HEK293 (cell line): ENCODE results near the gene SGMS1.

Source experiments
- CTCF ChIA-PET: fragments of 350-600 bp; formaldehyde crosslinking; extraction: SDS; loops from one replicate; lab custom pipeline; 2021; ENCODE audit warnings: antibody characterized with exemption; lab: Yijun Ruan, JAX
- POLR2A ChIA-PET: fragments of 300-600 bp; formaldehyde crosslinking; extraction: SDS; loops from one replicate; lab custom pipeline; 2020; ENCODE audit warnings: antibody characterized with exemption, inconsistent platforms; lab: Yijun Ruan, JAX
- H3K27ac ChIP-seq: fragments of 200-500 bp; sonication (Bioruptor generic); 2 replicates; pipeline ENCODE4 v1.5.1; 2014; ENCODE audit warnings: low read depth, low read length, control low read depth, inconsistent platforms; ENCODE audit errors: extremely low read depth
- H3K36me3 ChIP-seq, 2 experiments: fragments of 200-500 bp in 1 of 2; sonication (Bioruptor generic) in 1 of 2; 1 replicate in 1 of 2; 2 replicates in 1 of 2; pipeline ENCODE4 v1.5.1; 2014 to 2017; ENCODE audit warnings: inconsistent platforms in 2 of 2, low read length in 2 of 2; ENCODE audit not compliant: control insufficient read depth in 2 of 2, insufficient read depth in 1 of 2
- H3K4me1 ChIP-seq: fragments of 200-500 bp; sonication (Bioruptor generic); 2 replicates; pipeline ENCODE4 v1.5.1; 2014; ENCODE audit warnings: mild to moderate bottlenecking, low read length, inconsistent platforms; ENCODE audit not compliant: control insufficient read depth, insufficient read depth
- H3K4me3 ChIP-seq: 2 replicates; pipeline ENCODE4 v1.5.1; 2011; ENCODE audit warnings: low read depth, mild to moderate bottlenecking, control low read depth, low read length, moderate library complexity
- H3K9me3 ChIP-seq: fragments of 200-500 bp; sonication (Bioruptor generic); 2 replicates; pipeline ENCODE4 v1.5.1; 2014; ENCODE audit warnings: low read depth, low read length, inconsistent platforms; ENCODE audit not compliant: control insufficient read depth, insufficient read depth
- KLF10 ChIP-seq: fragments of 450-650 bp; IDR thresholded peaks from 2 replicates; pipeline ENCODE4 v1.5.1; 2018; ENCODE audit warnings: missing biosample characterization, mild to moderate bottlenecking, missing genetic modification characterization
- ZBTB48 ChIP-seq: fragments of 450-650 bp; formaldehyde crosslinking; IDR thresholded peaks from 2 replicates; pipeline ENCODE4 v1.5.1; 2016; ENCODE audit warnings: missing biosample characterization, missing genetic modification characterization
- ZBTB7A ChIP-seq: fragments of 450-650 bp; formaldehyde crosslinking; IDR thresholded peaks from 2 replicates; pipeline ENCODE4 v1.5.1; 2016; ENCODE audit warnings: low read depth, missing biosample characterization, missing genetic modification characterization
- ZBTB8A ChIP-seq: fragments of 450-650 bp; formaldehyde crosslinking; IDR thresholded peaks from 2 replicates; pipeline ENCODE4 v1.5.1; 2016; ENCODE audit warnings: missing biosample characterization, missing genetic modification characterization
- ZEB2 ChIP-seq: fragments of 450-650 bp; formaldehyde crosslinking; IDR thresholded peaks from 2 replicates; pipeline ENCODE4 v1.5.1; 2016; ENCODE audit warnings: missing biosample characterization, missing genetic modification characterization
- ZNF140 ChIP-seq: fragments of 450-650 bp; formaldehyde crosslinking; IDR thresholded peaks from 2 replicates; pipeline ENCODE4 v1.5.1; 2016; ENCODE audit warnings: missing biosample characterization, missing genetic modification characterization
- ZNF146 ChIP-seq: fragments of 450-650 bp; formaldehyde crosslinking; IDR thresholded peaks from 2 replicates; pipeline ENCODE4 v1.5.1; 2016; ENCODE audit warnings: missing biosample characterization, missing genetic modification characterization
- ZNF223 ChIP-seq: fragments of 450-650 bp; formaldehyde crosslinking; IDR thresholded peaks from 2 replicates; pipeline ENCODE4 v1.5.1; 2016; ENCODE audit warnings: missing biosample characterization, missing genetic modification characterization
- ZNF248 ChIP-seq: fragments of 450-650 bp; formaldehyde crosslinking; IDR thresholded peaks from 2 replicates; pipeline ENCODE4 v1.5.1; 2017; ENCODE audit warnings: missing biosample characterization, missing genetic modification characterization
- ZNF391 ChIP-seq: fragments of 450-650 bp; formaldehyde crosslinking; IDR thresholded peaks from 2 replicates; pipeline ENCODE4 v1.5.1; 2016; ENCODE audit warnings: low read depth, missing biosample characterization, missing genetic modification characterization, borderline replicate concordance
- ZNF394 ChIP-seq: fragments of 450-650 bp; formaldehyde crosslinking; IDR thresholded peaks from 2 replicates; pipeline ENCODE4 v1.5.1; 2016; ENCODE audit warnings: missing biosample characterization, missing genetic modification characterization, mild to moderate bottlenecking, moderate library complexity, borderline replicate concordance
- ZNF404 ChIP-seq: fragments of 450-650 bp; formaldehyde crosslinking; IDR thresholded peaks from 2 replicates; pipeline ENCODE4 v1.5.1; 2017; ENCODE audit warnings: missing biosample characterization, missing genetic modification characterization
- ZNF624 ChIP-seq: fragments of 450-650 bp; formaldehyde crosslinking; IDR thresholded peaks from 2 replicates; pipeline ENCODE4 v1.5.1; 2017; ENCODE audit warnings: missing biosample characterization, missing genetic modification characterization
- ZNF660 ChIP-seq: fragments of 450-650 bp; IDR thresholded peaks from 2 replicates; pipeline ENCODE4 v1.5.1; 2018; ENCODE audit warnings: missing biosample characterization, mild to moderate bottlenecking, missing genetic modification characterization
- ZNF76 ChIP-seq: fragments of 450-650 bp; formaldehyde crosslinking; IDR thresholded peaks from 2 replicates; pipeline ENCODE4; 2016; ENCODE audit warnings: low read depth, missing biosample characterization, missing genetic modification characterization, borderline replicate concordance
- ZSCAN16 ChIP-seq: fragments of 450-650 bp; formaldehyde crosslinking; IDR thresholded peaks from 2 replicates; pipeline ENCODE4 v1.5.1; 2016; ENCODE audit warnings: missing biosample characterization, missing genetic modification characterization
- TF ChIP-seq, protein P1 (sequence below): fragments of 450-650 bp; formaldehyde crosslinking; IDR thresholded peaks from 2 replicates; pipeline ENCODE4 v1.5.1; 2016; ENCODE audit warnings: missing biosample characterization, missing genetic modification characterization
- TF ChIP-seq, protein P2 (sequence below): fragments of 450-650 bp; formaldehyde crosslinking; IDR thresholded peaks from 2 replicates; pipeline ENCODE4 v1.5.1; 2016; ENCODE audit warnings: missing biosample characterization, missing genetic modification characterization
- TF ChIP-seq, protein P3 (sequence below): sonication (generic); formaldehyde crosslinking; IDR thresholded peaks from 2 replicates; pipeline ENCODE4 v1.8.1; 2022; ENCODE audit warnings: mild to moderate bottlenecking, moderate library complexity, missing genetic modification reagents
- TF ChIP-seq, protein P4 (sequence below): fragments of 450-650 bp; formaldehyde crosslinking; optimal IDR thresholded peaks from 2 replicates; pipeline ENCODE3; 2016; ENCODE audit warnings: missing biosample characterization, mild to moderate bottlenecking, missing genetic modification characterization
- TF ChIP-seq, protein P5 (sequence below): fragments of 450-650 bp; formaldehyde crosslinking; IDR thresholded peaks from 2 replicates; pipeline ENCODE4 v1.5.1; 2016; ENCODE audit warnings: missing biosample characterization, missing genetic modification characterization
- TF ChIP-seq, protein P6 (sequence below): fragments of 450-650 bp; formaldehyde crosslinking; IDR thresholded peaks from 2 replicates; pipeline ENCODE4 v1.5.1; 2017; ENCODE audit warnings: missing biosample characterization, mild to moderate bottlenecking, missing genetic modification characterization, moderate library complexity

The SGMS1 gene

DNA sequence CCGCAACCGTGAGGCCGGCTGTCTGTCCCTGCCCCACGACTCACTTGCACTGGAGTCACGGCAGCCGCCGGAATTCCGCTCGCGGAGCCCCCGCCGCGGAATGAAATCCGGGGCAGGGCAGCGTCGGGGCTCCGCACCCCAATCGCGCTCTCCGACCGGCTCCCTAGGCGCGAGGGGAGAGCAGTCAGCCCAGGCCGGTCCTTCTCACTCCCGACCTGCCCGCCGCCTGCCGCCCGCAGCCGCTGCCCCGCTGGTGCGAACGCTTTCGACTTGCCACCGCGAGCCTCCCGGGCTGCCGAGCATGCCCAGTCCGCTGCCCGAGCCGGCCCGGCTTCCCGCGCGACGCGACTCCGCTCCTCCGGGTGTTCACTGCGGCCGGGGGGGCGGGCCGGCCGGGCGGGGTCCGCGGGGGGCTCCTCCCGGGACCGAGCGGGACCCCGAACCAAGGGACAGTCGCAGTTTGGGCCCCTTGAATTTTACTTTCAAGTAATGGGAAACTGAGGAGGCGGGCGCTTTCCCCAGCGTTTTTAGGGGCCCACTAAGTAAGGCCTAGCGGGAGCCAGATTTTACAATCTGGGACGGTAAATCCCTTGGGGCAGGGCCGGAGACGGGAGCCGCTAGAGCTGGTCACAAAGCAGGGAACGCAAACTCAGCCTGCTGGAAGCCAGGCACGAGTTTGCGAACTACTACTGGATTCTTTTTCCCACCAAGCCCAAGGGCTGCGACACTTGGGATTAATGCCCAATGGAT lies at the start of gene SGMS1:
SGMS1 (minus strand) TSS at position 294 of the 750 bp plus-strand sequence. CDS start 279,842 bp downstream, outside the sequence.
- peak within 1 kb of the TSS; percentile 90 for H3K4me3 ChIP-seq
- H3K36me3 ChIP-seq: peaks cover 0 to 4% of the 10 kb centered on the region in 2 experiments; a peak in 1 of 3 replicates
- H3K9me3 ChIP-seq: no peaks in the 10 kb centered on the region
- peak within 1 kb of the TSS; percentile 84 for H3K27ac ChIP-seq
- CTCF ChIA-PET: interaction anchor here (0.7 to 2.0 kb wide), 6 partner anchors 54 to 281 kb away, joined by 3 to 7 read pairs (median 4); no protein-coding TSS in a partner anchor
- H3K4me1 ChIP-seq: peaks cover 14% of the 10 kb centered on the region
- POLR2A ChIA-PET: interaction anchor here (0.6 to 1.5 kb wide), 13 partner anchors 14 to 276 kb away, joined by 3 to 11 read pairs (median 4); partner anchors contain the start of gene ASAH2B
- TF ChIP-seq ZBTB7A (tag by site-specific recombination) (peak; percentile 43; the same call in 1 of the 2 replicates), ZNF76 (tag by site-specific recombination) (peak; percentile 52; the same call in 1 of the 2 replicates), ZNF404 (no peak), ZNF624 (tag by site-specific recombination) (0 out of 2 replicates have a peak, but pooled peaks have one; percentile 37), ZNF394 (tag by site-specific recombination) (peak; percentile 64; the same call in 1 of the 2 replicates), KLF10 (tag by site-specific recombination) (0 out of 2 replicates have a peak, but pooled peaks have one; percentile 38), ZNF248 (no peak), ZNF660 (tag by site-specific recombination) (0 out of 2 replicates have a peak, but pooled peaks have one; percentile 33), ZNF391 (tag by site-specific recombination) (0 out of 2 replicates have a peak, but pooled peaks have one; percentile 36), ZBTB48 (peak; percentile 70), ZNF223 (tag by site-specific recombination) (no peak), ZSCAN16 (tag by site-specific recombination) (peak; percentile 61; the same call in 1 of the 2 replicates), ZNF140 (tag by site-specific recombination) (no peak), ZBTB8A (tag by site-specific recombination) (peak; percentile 91), ZEB2 (tag by site-specific recombination) (peak; percentile 64), ZNF146 (tag by site-specific recombination) (no peak)
- TF ChIP-seq, protein P1, sequence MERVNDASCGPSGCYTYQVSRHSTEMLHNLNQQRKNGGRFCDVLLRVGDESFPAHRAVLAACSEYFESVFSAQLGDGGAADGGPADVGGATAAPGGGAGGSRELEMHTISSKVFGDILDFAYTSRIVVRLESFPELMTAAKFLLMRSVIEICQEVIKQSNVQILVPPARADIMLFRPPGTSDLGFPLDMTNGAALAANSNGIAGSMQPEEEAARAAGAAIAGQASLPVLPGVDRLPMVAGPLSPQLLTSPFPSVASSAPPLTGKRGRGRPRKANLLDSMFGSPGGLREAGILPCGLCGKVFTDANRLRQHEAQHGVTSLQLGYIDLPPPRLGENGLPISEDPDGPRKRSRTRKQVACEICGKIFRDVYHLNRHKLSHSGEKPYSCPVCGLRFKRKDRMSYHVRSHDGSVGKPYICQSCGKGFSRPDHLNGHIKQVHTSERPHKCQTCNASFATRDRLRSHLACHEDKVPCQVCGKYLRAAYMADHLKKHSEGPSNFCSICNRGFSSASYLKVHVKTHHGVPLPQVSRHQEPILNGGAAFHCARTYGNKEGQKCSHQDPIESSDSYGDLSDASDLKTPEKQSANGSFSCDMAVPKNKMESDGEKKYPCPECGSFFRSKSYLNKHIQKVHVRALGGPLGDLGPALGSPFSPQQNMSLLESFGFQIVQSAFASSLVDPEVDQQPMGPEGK (tag by site-specific recombination): peak; percentile 62
- TF ChIP-seq, protein P2, sequence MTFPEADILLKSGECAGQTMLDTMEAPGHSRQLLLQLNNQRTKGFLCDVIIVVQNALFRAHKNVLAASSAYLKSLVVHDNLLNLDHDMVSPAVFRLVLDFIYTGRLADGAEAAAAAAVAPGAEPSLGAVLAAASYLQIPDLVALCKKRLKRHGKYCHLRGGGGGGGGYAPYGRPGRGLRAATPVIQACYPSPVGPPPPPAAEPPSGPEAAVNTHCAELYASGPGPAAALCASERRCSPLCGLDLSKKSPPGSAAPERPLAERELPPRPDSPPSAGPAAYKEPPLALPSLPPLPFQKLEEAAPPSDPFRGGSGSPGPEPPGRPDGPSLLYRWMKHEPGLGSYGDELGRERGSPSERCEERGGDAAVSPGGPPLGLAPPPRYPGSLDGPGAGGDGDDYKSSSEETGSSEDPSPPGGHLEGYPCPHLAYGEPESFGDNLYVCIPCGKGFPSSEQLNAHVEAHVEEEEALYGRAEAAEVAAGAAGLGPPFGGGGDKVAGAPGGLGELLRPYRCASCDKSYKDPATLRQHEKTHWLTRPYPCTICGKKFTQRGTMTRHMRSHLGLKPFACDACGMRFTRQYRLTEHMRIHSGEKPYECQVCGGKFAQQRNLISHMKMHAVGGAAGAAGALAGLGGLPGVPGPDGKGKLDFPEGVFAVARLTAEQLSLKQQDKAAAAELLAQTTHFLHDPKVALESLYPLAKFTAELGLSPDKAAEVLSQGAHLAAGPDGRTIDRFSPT (tag by site-specific recombination): peak; percentile 68; the same call in 1 of the 2 replicates
- TF ChIP-seq, protein P3, sequence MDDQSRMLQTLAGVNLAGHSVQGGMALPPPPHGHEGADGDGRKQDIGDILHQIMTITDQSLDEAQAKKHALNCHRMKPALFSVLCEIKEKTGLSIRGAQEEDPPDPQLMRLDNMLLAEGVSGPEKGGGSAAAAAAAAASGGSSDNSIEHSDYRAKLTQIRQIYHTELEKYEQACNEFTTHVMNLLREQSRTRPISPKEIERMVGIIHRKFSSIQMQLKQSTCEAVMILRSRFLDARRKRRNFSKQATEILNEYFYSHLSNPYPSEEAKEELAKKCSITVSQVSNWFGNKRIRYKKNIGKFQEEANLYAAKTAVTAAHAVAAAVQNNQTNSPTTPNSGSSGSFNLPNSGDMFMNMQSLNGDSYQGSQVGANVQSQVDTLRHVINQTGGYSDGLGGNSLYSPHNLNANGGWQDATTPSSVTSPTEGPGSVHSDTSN (CRISPR knock-in tag): peak; percentile 79
- TF ChIP-seq, protein P4, sequence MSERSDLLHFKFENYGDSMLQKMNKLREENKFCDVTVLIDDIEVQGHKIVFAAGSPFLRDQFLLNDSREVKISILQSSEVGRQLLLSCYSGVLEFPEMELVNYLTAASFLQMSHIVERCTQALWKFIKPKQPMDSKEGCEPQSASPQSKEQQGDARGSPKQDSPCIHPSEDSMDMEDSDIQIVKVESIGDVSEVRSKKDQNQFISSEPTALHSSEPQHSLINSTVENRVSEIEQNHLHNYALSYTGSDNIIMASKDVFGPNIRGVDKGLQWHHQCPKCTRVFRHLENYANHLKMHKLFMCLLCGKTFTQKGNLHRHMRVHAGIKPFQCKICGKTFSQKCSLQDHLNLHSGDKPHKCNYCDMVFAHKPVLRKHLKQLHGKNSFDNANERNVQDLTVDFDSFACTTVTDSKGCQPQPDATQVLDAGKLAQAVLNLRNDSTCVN (tag by site-specific recombination): peak; percentile 92
- TF ChIP-seq, protein P5, sequence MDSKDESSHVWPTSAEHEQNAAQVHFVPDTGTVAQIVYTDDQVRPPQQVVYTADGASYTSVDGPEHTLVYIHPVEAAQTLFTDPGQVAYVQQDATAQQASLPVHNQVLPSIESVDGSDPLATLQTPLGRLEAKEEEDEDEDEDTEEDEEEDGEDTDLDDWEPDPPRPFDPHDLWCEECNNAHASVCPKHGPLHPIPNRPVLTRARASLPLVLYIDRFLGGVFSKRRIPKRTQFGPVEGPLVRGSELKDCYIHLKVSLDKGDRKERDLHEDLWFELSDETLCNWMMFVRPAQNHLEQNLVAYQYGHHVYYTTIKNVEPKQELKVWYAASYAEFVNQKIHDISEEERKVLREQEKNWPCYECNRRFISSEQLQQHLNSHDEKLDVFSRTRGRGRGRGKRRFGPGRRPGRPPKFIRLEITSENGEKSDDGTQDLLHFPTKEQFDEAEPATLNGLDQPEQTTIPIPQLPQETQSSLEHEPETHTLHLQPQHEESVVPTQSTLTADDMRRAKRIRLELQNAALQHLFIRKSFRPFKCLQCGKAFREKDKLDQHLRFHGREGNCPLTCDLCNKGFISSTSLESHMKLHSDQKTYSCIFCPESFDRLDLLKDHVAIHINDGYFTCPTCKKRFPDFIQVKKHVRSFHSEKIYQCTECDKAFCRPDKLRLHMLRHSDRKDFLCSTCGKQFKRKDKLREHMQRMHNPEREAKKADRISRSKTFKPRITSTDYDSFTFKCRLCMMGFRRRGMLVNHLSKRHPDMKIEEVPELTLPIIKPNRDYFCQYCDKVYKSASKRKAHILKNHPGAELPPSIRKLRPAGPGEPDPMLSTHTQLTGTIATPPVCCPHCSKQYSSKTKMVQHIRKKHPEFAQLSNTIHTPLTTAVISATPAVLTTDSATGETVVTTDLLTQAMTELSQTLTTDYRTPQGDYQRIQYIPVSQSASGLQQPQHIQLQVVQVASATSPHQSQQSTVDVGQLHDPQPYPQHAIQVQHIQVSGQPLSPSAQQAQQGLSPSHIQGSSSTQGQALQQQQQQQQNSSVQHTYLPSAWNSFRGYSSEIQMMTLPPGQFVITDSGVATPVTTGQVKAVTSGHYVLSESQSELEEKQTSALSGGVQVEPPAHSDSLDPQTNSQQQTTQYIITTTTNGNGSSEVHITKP (tag by site-specific recombination): peak; percentile 68; the same call in 1 of the 2 replicates
- TF ChIP-seq, protein P6, sequence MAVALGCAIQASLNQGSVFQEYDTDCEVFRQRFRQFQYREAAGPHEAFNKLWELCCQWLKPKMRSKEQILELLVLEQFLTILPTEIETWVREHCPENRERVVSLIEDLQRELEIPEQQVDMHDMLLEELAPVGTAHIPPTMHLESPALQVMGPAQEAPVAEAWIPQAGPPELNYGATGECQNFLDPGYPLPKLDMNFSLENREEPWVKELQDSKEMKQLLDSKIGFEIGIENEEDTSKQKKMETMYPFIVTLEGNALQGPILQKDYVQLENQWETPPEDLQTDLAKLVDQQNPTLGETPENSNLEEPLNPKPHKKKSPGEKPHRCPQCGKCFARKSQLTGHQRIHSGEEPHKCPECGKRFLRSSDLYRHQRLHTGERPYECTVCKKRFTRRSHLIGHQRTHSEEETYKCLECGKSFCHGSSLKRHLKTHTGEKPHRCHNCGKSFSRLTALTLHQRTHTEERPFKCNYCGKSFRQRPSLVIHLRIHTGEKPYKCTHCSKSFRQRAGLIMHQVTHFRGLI: 0 out of 2 replicates have a peak, but pooled peaks have one; percentile 17
